IPS-20b (cell line): Measurements from ENCODE around the gene DEGS2.

Experiments used
- H3K27ac ChIP-seq: one replicate; pipeline ENCODE4 v1.5.1; 2013; ENCODE audit warnings: low read length
- H3K27me3 ChIP-seq: 2 replicates; pipeline ENCODE4 v1.6.1; 2013; ENCODE audit warnings: mild to moderate bottlenecking, low read length, inconsistent platforms; ENCODE audit not compliant: insufficient read depth
- H3K36me3 ChIP-seq: 2 replicates; pipeline ENCODE4 v1.6.1; 2013; ENCODE audit warnings: low read depth, mild to moderate bottlenecking, inconsistent platforms, low read length, moderate library complexity; ENCODE audit not compliant: insufficient read depth
- H3K4me1 ChIP-seq: 2 replicates; pipeline ENCODE4 v1.6.1; 2013; ENCODE audit warnings: mild to moderate bottlenecking, control low read depth, inconsistent platforms, low read length, moderate library complexity; ENCODE audit not compliant: insufficient read depth
- H3K4me3 ChIP-seq: 2 replicates; pipeline ENCODE4 v1.5.1; 2013; ENCODE audit warnings: mild to moderate bottlenecking, low read length, inconsistent platforms
- H3K9ac ChIP-seq: 2 replicates; pipeline ENCODE4 v1.6.1; 2013; ENCODE audit warnings: low read depth, mild to moderate bottlenecking, inconsistent platforms, low read length, moderate library complexity
- H3K9me3 ChIP-seq: 2 replicates; pipeline ENCODE4 v1.6.1; 2013; ENCODE audit warnings: mild to moderate bottlenecking, low read depth, low read length, inconsistent platforms; ENCODE audit not compliant: insufficient read depth

DEGS2 gene

GRCh38 chr14:100156776-100157175 is 2.7 kb downstream of the DEGS2 start:
- Histone ChIP-seq H3K36me3 (no peaks in the 10 kb centered on the region), H3K9me3 (no peaks in the 10 kb centered on the region; the same call in 1 of the 2 replicates), H3K27ac (no peak overlapping the region), H3K27me3 (peaks cover 61% of the 10 kb centered on the region), H3K4me1 (no peaks in the 10 kb centered on the region; the same call in 1 of the 2 replicates), H3K4me3 (no peak overlapping the region), H3K9ac (no peak overlapping the region)

DNA sequence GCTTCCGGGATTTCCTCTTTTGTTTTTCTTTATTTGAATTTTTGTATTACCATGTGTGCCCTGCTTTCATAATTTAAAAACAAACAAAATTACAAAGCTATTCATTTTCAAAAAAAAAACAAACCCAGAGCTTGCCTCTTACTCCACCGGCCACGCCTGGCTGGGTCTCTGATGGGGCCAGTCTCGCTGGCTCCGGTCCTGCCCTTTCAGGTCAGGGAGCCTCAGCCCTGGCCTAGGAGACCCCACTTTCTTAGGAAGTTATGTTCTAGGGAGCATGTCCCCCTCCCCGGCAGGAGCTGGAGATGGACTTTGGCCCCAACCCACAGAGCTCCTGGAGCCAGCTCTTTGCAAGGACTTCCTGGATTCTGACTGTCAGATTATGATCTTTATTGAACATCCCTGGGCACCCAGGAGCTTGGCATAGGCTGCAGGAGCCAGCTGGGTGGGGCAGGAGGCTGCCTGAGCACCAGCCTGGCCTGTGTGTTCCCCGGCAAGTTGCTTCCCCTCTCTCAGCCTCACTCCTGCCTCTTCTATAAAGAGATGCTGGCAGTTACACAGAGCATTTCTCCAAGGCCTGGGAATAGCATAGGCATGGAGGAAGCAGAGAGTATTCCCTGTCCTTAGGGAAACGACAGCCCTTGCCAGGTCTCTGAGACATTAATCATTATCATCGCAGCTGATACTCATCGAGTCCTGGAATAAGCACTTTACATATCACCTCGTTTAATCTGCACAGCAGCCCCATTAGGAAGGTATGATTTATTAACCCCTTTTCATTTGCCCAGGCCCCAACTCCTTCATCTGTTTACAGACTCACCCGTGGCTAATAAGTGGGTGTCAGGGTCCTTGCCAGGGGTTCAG is 3.5 kb downstream of the DEGS2 start:
- H3K4me1 ChIP-seq: no peaks in the 10 kb centered on the region; the same call in 1 of the 2 replicates
- peaks cover 53% of the 10 kb centered on the region for H3K27me3 ChIP-seq
- H3K4me3 ChIP-seq: no peak overlapping the region
- H3K36me3 ChIP-seq: no peaks in the 10 kb centered on the region
- H3K9me3 ChIP-seq: no peaks in the 10 kb centered on the region; the same call in 1 of the 2 replicates
- H3K9ac ChIP-seq: no peak overlapping the region
- no peak overlapping the region for H3K27ac ChIP-seq

- no peak overlapping the region for H3K27ac ChIP-seq
- no peak overlapping the region for H3K9ac ChIP-seq
Measured at GRCh38 chr14:100155049-100155621, 4.3 kb downstream of the DEGS2 start.

DNA sequence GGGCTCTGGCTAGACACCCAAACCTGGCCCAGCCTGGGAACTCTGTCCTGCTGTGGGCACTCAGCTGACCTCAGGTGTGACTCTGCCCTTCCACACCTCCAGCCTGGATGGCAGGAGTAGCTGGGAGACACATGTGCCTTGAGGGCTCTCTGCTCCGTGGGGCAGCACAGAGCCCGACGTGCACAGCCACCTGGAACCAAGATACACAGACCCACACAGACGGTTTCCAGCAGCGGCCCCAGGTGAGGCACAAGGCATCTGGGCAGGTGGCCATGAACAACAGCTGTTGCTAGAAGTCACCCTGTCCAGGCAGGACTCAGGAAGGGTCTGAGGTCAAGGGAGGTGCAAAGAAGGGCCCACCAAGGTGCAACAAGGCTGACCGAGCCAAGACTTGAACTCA is 5.9 kb downstream of the DEGS2 start:
- H3K4me3 ChIP-seq: no peak overlapping the region
- H3K9me3 ChIP-seq: no peaks in the 10 kb centered on the region; the same call in 1 of the 2 replicates
- H3K9ac ChIP-seq: no peak overlapping the region
- H3K4me1 ChIP-seq: no peaks in the 10 kb centered on the region; the same call in 1 of the 2 replicates
- H3K27me3 ChIP-seq: peaks cover 29% of the 10 kb centered on the region
- no peak overlapping the region for H3K27ac ChIP-seq
- no peaks in the 10 kb centered on the region for H3K36me3 ChIP-seq

More at GRCh38 chr14:100155049-100155621, 4.3 kb downstream of the DEGS2 start:
- Histone ChIP-seq H3K9me3 (no peaks in the 10 kb centered on the region; the same call in 1 of the 2 replicates), H3K36me3 (no peaks in the 10 kb centered on the region), H3K4me3 (no peak overlapping the region), H3K27me3 (peaks cover 44% of the 10 kb centered on the region), H3K4me1 (no peaks in the 10 kb centered on the region; the same call in 1 of the 2 replicates)

DNA sequence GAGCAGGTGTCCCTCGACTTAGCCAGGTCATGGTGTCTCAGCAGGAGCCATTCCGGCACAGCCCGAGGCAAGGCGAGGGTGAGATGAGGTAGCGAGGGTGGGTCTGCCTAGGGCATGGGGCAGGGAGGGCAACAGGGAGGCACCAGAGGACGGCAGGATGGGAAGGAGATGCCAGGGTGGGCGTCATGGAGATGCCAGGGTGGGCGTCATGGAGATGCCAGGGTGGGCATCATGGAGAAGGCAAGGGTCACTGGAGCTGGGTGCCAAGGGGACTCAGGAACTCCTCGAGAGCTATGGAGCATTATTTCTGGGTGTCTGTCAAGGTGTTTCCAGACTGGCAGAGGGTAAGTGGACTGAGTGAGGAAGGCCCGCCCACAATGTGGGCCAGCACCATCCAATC is 7.4 kb downstream of the DEGS2 start:
- Histone ChIP-seq H3K9ac (no peak overlapping the region), H3K4me3 (no peak overlapping the region), H3K27me3 (peaks cover 14% of the 10 kb centered on the region), H3K4me1 (no peaks in the 10 kb centered on the region; the same call in 1 of the 2 replicates), H3K9me3 (no peaks in the 10 kb centered on the region; the same call in 1 of the 2 replicates), H3K27ac (no peak overlapping the region), H3K36me3 (no peaks in the 10 kb centered on the region)

DNA sequence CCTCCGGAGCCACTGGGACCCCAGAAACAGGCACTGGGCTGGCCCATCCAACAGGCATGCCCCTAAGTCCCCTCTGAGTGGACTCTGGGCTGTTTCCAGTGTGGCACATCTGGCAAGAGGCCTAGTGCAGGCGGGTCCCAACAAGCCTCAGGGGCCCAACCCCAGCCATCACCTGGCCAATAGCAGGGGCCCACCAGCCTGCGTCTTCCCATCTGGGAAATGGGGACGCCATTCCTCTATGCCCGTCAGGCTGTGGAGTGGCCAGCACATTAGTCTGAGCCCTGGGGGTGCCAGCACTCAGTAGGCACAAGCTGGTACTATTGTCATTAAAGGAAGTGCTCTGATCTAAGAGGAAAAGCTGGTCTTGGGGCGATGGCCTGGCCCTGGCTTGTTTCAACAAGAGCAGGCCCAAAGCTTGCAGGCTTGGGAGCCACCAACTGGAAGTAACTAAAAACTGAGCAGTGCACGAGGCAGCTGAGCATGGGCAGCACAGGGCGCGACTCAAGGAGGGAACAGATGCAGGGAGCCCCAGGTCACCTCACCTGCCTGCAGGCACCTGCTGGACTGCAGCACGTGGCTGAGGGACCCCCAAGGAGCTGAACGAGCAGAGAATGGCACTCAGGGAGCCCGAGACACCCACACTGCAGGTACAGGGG is 8.4 kb downstream of the DEGS2 start:
- no peak overlapping the region for H3K9ac ChIP-seq
- H3K9me3 ChIP-seq: no peaks in the 10 kb centered on the region; the same call in 1 of the 2 replicates
- no peaks in the 10 kb centered on the region; the same call in 1 of the 2 replicates for H3K4me1 ChIP-seq
- peaks cover 4% of the 10 kb centered on the region; the same call in 1 of the 2 replicates for H3K27me3 ChIP-seq
- no peaks in the 10 kb centered on the region for H3K36me3 ChIP-seq
- H3K27ac ChIP-seq: no peak overlapping the region
- H3K4me3 ChIP-seq: no peak overlapping the region

GRCh38 chr14:100149851-100150611 is 9.4 kb downstream of the DEGS2 start:
- Histone ChIP-seq H3K27ac (no peak overlapping the region), H3K27me3 (no peaks in the 10 kb centered on the region), H3K9me3 (no peaks in the 10 kb centered on the region; the same call in 1 of the 2 replicates), H3K36me3 (no peaks in the 10 kb centered on the region), H3K4me1 (no peaks in the 10 kb centered on the region), H3K4me3 (no peak overlapping the region), H3K9ac (no peak overlapping the region)

GRCh38 chr14:100148837-100149731 is 10.4 kb downstream of the DEGS2 start:
- Histone ChIP-seq H3K36me3 (no peaks in the 10 kb centered on the region), H3K27ac (no peak overlapping the region), H3K9ac (no peak overlapping the region; the same call in 1 of the 2 replicates), H3K4me1 (no peaks in the 10 kb centered on the region), H3K4me3 (no peak overlapping the region), H3K9me3 (no peaks in the 10 kb centered on the region), H3K27me3 (no peaks in the 10 kb centered on the region)

GRCh38 chr14:100147691-100148464 is 11.6 kb downstream of the DEGS2 start:
- Histone ChIP-seq H3K9me3 (no peaks in the 10 kb centered on the region), H3K27me3 (no peaks in the 10 kb centered on the region), H3K4me3 (no peak overlapping the region), H3K4me1 (no peaks in the 10 kb centered on the region), H3K9ac (no peak overlapping the region), H3K27ac (no peak overlapping the region), H3K36me3 (no peaks in the 10 kb centered on the region)

DNA sequence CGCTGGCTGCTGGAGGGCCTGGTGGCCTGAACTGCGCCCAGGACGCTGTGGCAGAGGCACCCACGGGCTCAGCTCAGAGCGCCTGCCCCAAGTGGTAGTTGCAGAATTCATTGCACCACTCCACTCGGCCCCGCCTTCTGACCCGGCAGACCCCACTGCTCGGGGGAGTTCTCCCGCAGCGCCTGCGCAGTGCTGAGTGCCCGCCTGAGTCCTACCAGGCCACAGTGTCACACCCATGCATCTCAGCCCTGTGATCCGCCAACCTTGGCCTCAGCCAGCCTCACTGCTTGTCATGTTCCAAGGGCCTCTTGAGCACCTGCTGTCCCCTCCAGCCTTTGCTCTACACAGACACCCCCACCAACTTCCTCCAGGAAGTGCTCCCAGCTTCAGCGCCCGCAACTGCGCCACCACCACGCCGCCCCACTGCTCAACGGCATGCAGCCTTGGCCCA is 12.2 kb downstream of the DEGS2 start:
- H3K9ac ChIP-seq: no peak overlapping the region

More for the DNA sequence above, 12.2 kb downstream of the DEGS2 start:
- Histone ChIP-seq H3K9me3 (no peaks in the 10 kb centered on the region), H3K27ac (no peak overlapping the region), H3K36me3 (no peaks in the 10 kb centered on the region), H3K4me3 (no peak overlapping the region), H3K4me1 (no peaks in the 10 kb centered on the region), H3K27me3 (no peaks in the 10 kb centered on the region)
